ENCODE data around the gene CCDC148.

DNA sequence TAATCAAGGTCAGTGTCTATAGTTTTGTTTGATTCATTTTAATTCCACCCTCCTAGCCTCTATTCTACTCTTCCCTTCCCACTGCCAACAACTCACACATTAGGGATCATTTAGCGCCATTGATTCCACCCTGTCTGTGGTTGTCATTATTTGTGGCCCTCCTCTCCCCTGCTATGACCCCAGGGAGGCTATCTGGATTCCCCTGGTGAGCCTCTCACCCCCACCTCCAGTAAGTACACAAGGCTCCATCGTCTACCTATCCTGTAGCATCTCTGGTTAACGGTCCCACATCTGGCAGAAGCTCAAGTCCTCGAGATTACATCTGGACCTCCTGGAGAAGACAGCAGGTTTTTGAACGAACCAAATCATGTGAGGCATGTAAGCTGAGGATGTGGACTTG, 327.5 kb downstream of the CCDC148 start:
- TF ChIP-seq POLR2A (IDR thresholded peaks at IDR 0.05; ENCODE audit: low read length), result no peak
- TF ChIP-seq GATA1 (IDR thresholded peaks at IDR 0.05; ENCODE audit: low read depth, low read length), result no peak

Data from erythroblast (primary cell).